K562 (cell line): ENCODE data around the gene TRNT1. TPM values are rescaled to one million over a fixed set of nuclear protein-coding genes. Genes with fewer than 3 reads are reported as not detected.
A peak's percentile ranks its signal among the peaks of the same experiment; 100 is the strongest.

Experiments
- AFF1 ChIP-seq, 2 experiments: fragments of 450-650 bp; IDR thresholded peaks; 2 replicates each; pipeline ENCODE4 v1.6.1; 2018; ENCODE audit warnings: mild to moderate bottlenecking in 2 of 2, low read depth in 1 of 2; ENCODE audit not compliant: partially characterized antibody in 2 of 2
- ARID3B ChIP-seq: fragments of 250-450 bp; sonication (Bioruptor Pico); IDR thresholded peaks from 2 replicates; pipeline ENCODE4 v1.4.0; 2020; ENCODE audit warnings: borderline replicate concordance
- C11orf30 ChIP-seq: fragments of 450-650 bp; IDR thresholded peaks from 2 replicates; pipeline ENCODE4 v1.6.1; 2016; ENCODE audit warnings: low read depth, mild to moderate bottlenecking
- CBX3 ChIP-seq, 2 experiments: IDR thresholded peaks; 1 replicate in 1 of 2; 2 replicates in 1 of 2; pipeline ENCODE4 v1.6.1; 2012; ENCODE audit warnings: inconsistent platforms in 2 of 2, low read length in 2 of 2, borderline replicate concordance in 1 of 2, control low read depth in 1 of 2
- CHAMP1 ChIP-seq: fragments of 450-650 bp; IDR thresholded peaks from 2 replicates; pipeline ENCODE4 v1.6.1; 2016; ENCODE audit warnings: mild to moderate bottlenecking
- HDAC2 ChIP-seq: fragments of 450-650 bp; IDR thresholded peaks from 2 replicates; pipeline ENCODE4 v1.6.1; 2016; ENCODE audit warnings: mild to moderate bottlenecking
- LCOR ChIP-seq: sonication (generic); formaldehyde crosslinking; IDR thresholded peaks from 2 replicates; pipeline ENCODE4 v1.8.0; 2022; ENCODE audit warnings: mild to moderate bottlenecking, missing genetic modification reagents
- MAZ ChIP-seq, 2 experiments: fragments of 450-650 bp in 1 of 2; sonication (generic) in 1 of 2; formaldehyde crosslinking; IDR thresholded peaks in 1 of 2; conservative IDR thresholded peaks in 1 of 2; 2 replicates each; pipeline versions ENCODE4 v1.4.0 to v1.5.0; 2020; ENCODE audit warnings: mild to moderate bottlenecking in 1 of 2, missing genetic modification reagents in 1 of 2
- MEF2A ChIP-seq: IDR thresholded peaks from 2 replicates; pipeline ENCODE4 v1.6.1; 2011; ENCODE audit warnings: low read depth, mild to moderate bottlenecking, low read length, moderate library complexity; ENCODE audit not compliant: control insufficient read depth
- MYC ChIP-seq, 2 experiments: fragments of 250-450 bp in 1 of 2; sonication (Bioruptor Pico) in 1 of 2; IDR thresholded peaks; 2 replicates each; pipeline versions ENCODE4 v1.5.1 to v1.6.1; 2012 to 2021; ENCODE audit warnings: low read depth in 2 of 2, borderline replicate concordance in 1 of 2, improper control_type of control experiment in 1 of 2, low read length in 1 of 2, mild to moderate bottlenecking in 1 of 2, moderate library complexity in 1 of 2
- PML ChIP-seq: IDR thresholded peaks from 2 replicates; pipeline ENCODE4 v1.6.1; 2012; ENCODE audit warnings: low read length, inconsistent platforms
- SIN3A ChIP-seq, 2 experiments: fragments of 150-350 bp in 1 of 2; IDR thresholded peaks; 2 replicates each; pipeline ENCODE4 v1.6.1; 2011 to 2016; ENCODE audit warnings: borderline replicate concordance in 2 of 2, low read depth in 2 of 2, low read length in 2 of 2, mild to moderate bottlenecking in 2 of 2, moderate library complexity in 2 of 2; ENCODE audit not compliant: control insufficient read depth in 1 of 2
- SIN3B ChIP-seq: fragments of 450-650 bp; IDR thresholded peaks from 2 replicates; pipeline ENCODE4 v1.6.1; 2017; ENCODE audit warnings: low read depth, mild to moderate bottlenecking, moderate library complexity
- TBL1XR1 ChIP-seq, 2 experiments: IDR thresholded peaks; 2 replicates each; pipeline ENCODE4 v1.6.1; 2012; ENCODE audit warnings: improper control_type of control experiment in 2 of 2, low read length in 2 of 2, mild to moderate bottlenecking in 1 of 2
- ZKSCAN1 ChIP-seq: fragments of 150-350 bp; IDR thresholded peaks from 2 replicates; pipeline ENCODE4 v1.6.1; 2016; ENCODE audit warnings: low read depth, low read length
- ZNF316 ChIP-seq: fragments of 450-650 bp; IDR thresholded peaks from 2 replicates; pipeline ENCODE4 v1.6.1; 2016
- polyA plus RNA-seq, 8 experiments: library from polyadenylated mRNA; depleted of rRNA in 4 of 8; stranded (reverse) in 5 of 8; unstranded in 3 of 8; fragments of >200 nt; fragmentation: Nextera tagmentation in 2 of 8; fragmentation: Illumina TruSeq in 1 of 8; extraction: Ambion mirVana in 2 of 8; extraction: Trizol in 1 of 8; gene quantifications; 2 replicates each; pipeline versions ENCODE4 v1.2.1 to v1.2.3, GENCODE V29; 2011 to 2014; ENCODE audit warnings: inconsistent platforms in 1 of 8, missing spikeins in 1 of 8
- total RNA-seq, 7 experiments: library from RNA; depleted of rRNA in 6 of 7; stranded (reverse); fragments of >200 nt in 6 of 7; fragmentation: Illumina TruSeq in 2 of 7; extraction: Trizol in 2 of 7; gene quantifications; 2 replicates each; pipeline versions ENCODE4 v1.2.1 to v1.2.3, GENCODE V29; 2011 to 2021; ENCODE audit warnings: low replicate concordance in 1 of 7

TRNT1 gene
- total and polyA plus RNA-seq, 9 of the 15 experiments (the other 6 are each of a cell fraction or from before 2014, with no cell fraction given), result 38.1 to 58.2 (median 47.4) TPM

DNA sequence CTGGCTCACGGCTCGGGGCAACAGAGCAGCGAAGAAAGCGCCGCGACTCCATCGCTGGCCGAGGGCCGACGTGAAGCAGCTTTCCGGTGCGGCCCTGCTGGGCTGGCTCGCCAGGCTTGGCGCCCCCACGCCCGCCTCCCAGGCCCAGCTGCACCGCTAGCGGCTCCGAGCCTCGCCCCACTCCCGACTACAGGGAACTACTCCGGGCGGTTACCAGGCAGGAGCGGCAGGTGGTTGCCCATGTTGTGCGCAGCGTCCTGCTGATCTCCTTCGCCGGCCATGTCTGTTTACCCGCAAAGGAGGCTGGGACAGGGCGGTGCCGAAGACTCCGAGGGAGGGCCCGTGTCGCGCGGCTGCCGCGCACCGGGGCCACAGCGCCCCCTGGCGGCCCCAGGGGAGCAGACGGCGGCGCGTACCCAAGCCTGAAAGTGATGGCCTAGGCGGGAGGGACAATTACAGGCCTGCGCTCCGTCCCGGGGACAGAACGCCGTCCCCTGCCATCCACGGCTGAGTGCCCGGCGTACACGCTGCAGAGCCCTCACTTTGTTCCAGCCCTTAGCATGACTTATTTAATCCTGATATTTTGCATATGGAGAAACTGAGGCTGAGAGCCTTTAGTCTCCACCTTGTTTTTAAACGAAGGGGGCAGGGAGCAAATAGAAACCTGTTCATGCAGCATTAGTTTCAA lies 52.8 kb downstream of the TRNT1 start, which contains the start of gene CRBN (continued):
- TF ChIP-seq TBL1XR1 (IDR thresholded peaks at IDR 0.05; ENCODE audit: low read length in 2 of 2) (peak in 1 of 2 experiments; percentile 45; a peak in 1 of 4 replicates), ZKSCAN1 (peak; percentile 76), AFF1 (IDR thresholded peaks at IDR 0.05; ENCODE audit: low read depth in 1 of 2, partially characterized antibody in 2 of 2) (peak in 1 of 2 experiments; percentile 56), SIN3B (peak; percentile 100), ARID3B (0 out of 2 replicates have a peak, but pooled peaks have one; percentile 30), C11orf30 (peak; percentile 100), HDAC2 (peak; percentile 88; the same call in 1 of the 2 replicates), CBX3 (IDR thresholded peaks at IDR 0.05; ENCODE audit: borderline replicate concordance in 1 of 2, low read length in 2 of 2) (peak in 1 of 2 experiments; percentile 79; a peak in 1 of 3 replicates), ZNF316 (no peak), MAZ (CRISPR knock-in tag; conservative IDR thresholded peaks at IDR 0.05 in 1 of 2, IDR thresholded peaks at IDR 0.05 in 1 of 2) (peak; percentile 85 to 90; a peak in 3 of 4 replicates), MYC (IDR thresholded peaks at IDR 0.05; ENCODE audit: low read depth, low read length) (peak; percentile 84), MYC (CRISPR knock-in tag; IDR thresholded peaks at IDR 0.05; ENCODE audit: borderline replicate concordance, low read depth) (peak; percentile 54; the same call in 1 of the 2 replicates), MEF2A (no peak), LCOR (CRISPR knock-in tag) (0 out of 2 replicates have a peak, but pooled peaks have one; percentile 75), CHAMP1 (peak; percentile 79), PML (peak; percentile 87), SIN3A (IDR thresholded peaks at IDR 0.05; ENCODE audit: borderline replicate concordance in 2 of 2, control insufficient read depth in 1 of 2, low read depth in 2 of 2, low read length in 2 of 2) (peak; percentile 17 to 56; a peak in 1 of 4 replicates)
